SIG-M5 treated with dmso at 0.1 percent for 504 hours (cell line): ENCODE measurements around the gene STAU1.
"Not testable (repeated sequence)": the region's sequence is repeated elsewhere in the genome, so short reads cannot be mapped to it uniquely, and the experiment has no call there.

Experiments used
- DNase-seq: peaks from one replicate; lab custom pipeline; 2025; ENCODE audit not compliant: unreplicated experiment; lab: John Stamatoyannopoulos, UW

Gene STAU1

GRCh38 chr20:49187851-49188641, at the start of gene STAU1:
Gene STAU1, minus strand, starts transcription at chr20:49188334. Its CDS starts 22,133 bp downstream, at chr20:49166201.
- DNase-seq, result peak; percentile 97

GRCh38 chr20:49237531-49237930, 49.4 kb upstream of the STAU1 start:
- no peak for DNase-seq

- DNase-seq, result no peak
Observed at GRCh38 chr20:49236301-49236700, 48.2 kb upstream of the STAU1 start.

- DNase-seq, result no peak
Observed at GRCh38 chr20:49234831-49235230, 46.7 kb upstream of the STAU1 start.

- DNase-seq, result no peak
Observed at GRCh38 chr20:49233226-49233625, 45.1 kb upstream of the STAU1 start.

GRCh38 chr20:49231471-49231870, 43.3 kb upstream of the STAU1 start:
- DNase-seq, result no peak

GRCh38 chr20:49230561-49231133, 42.5 kb upstream of the STAU1 start:
- DNase-seq, result peak; percentile 81

GRCh38 chr20:49230021-49230420, 41.9 kb upstream of the STAU1 start:
- no peak for DNase-seq

GRCh38 chr20:49229381-49229780, 41.2 kb upstream of the STAU1 start:
- no peak for DNase-seq

GRCh38 chr20:49228676-49229075, 40.5 kb upstream of the STAU1 start:
- DNase-seq, result no peak

- no peak for DNase-seq
Observed at GRCh38 chr20:49225896-49226295, 37.8 kb upstream of the STAU1 start.

- no peak for DNase-seq
Observed at GRCh38 chr20:49219924-49220831, 32.0 kb upstream of the STAU1 start.

- DNase-seq, result peak; percentile 99
Observed at GRCh38 chr20:49219091-49219923, 31.2 kb upstream of the STAU1 start, which contains the start of gene DDX27. Gene DDX27, plus strand, starts transcription at chr20:49219416. Its CDS starts 33 bp downstream, at chr20:49219449.

- not testable (repeated sequence) for DNase-seq
Observed at GRCh38 chr20:49218739-49219090, 30.6 kb upstream of the STAU1 start.

- DNase-seq, result peak; percentile 93
Observed at GRCh38 chr20:49216991-49217578, 29.0 kb upstream of the STAU1 start.

GRCh38 chr20:49215232-49215631, 27.1 kb upstream of the STAU1 start:
- DNase-seq, result no peak

GRCh38 chr20:49214571-49214970, 26.4 kb upstream of the STAU1 start:
- no peak for DNase-seq

- no peak for DNase-seq
Observed at GRCh38 chr20:49210757-49211110, 22.6 kb upstream of the STAU1 start.

- no peak for DNase-seq
Observed at GRCh38 chr20:49210101-49210756, 22.1 kb upstream of the STAU1 start.

GRCh38 chr20:49207076-49207475, 18.9 kb upstream of the STAU1 start:
- no peak for DNase-seq
